Osteoblast (primary cell): ENCODE results near the gene CNDP1. TPM values are rescaled to one million over a fixed set of nuclear protein-coding genes. Genes with fewer than 3 reads are reported as not detected.

Source experiments
- DNase-seq: peaks from one replicate; pipeline ENCODE4 v3.0.0; 2011; ENCODE audit warnings: low spot score, mixed read lengths; ENCODE audit not compliant: insufficient read length; ENCODE audit errors: missing footprints
- H2AFZ ChIP-seq: 2 replicates; pipeline ENCODE4 v1.6.0; 2011; ENCODE audit warnings: mild to moderate bottlenecking, low read length
- H3K27ac ChIP-seq: 2 replicates; pipeline ENCODE4 v1.5.1; 2011; ENCODE audit warnings: mild to moderate bottlenecking, low read depth, low read length, moderate library complexity
- H3K27me3 ChIP-seq: 2 replicates; pipeline ENCODE4 v1.6.0; 2012; ENCODE audit warnings: mild to moderate bottlenecking, control low read depth, inconsistent platforms, low read length, moderate library complexity; ENCODE audit not compliant: insufficient read depth
- H3K36me3 ChIP-seq: 2 replicates; pipeline ENCODE4 v1.5.1; 2011; ENCODE audit warnings: mild to moderate bottlenecking, low read length, control low read depth, moderate library complexity; ENCODE audit not compliant: insufficient read depth
- H3K4me1 ChIP-seq: 2 replicates; pipeline ENCODE4 v1.5.1; 2011; ENCODE audit warnings: mild to moderate bottlenecking, low read length, control low read depth, moderate library complexity; ENCODE audit not compliant: insufficient read depth
- H3K4me2 ChIP-seq: 2 replicates; pipeline ENCODE4 v1.6.0; 2011; ENCODE audit warnings: mild to moderate bottlenecking, low read length; ENCODE audit not compliant: insufficient read depth
- H3K4me3 ChIP-seq: fragments of 200-600 bp; sonication (generic); 3 replicates; pipeline ENCODE4 v1.5.1; 2012; ENCODE audit warnings: mild to moderate bottlenecking, low read length, inconsistent platforms; ENCODE audit not compliant: insufficient read depth
- H3K79me2 ChIP-seq: 2 replicates; pipeline ENCODE4 v1.6.0; 2012; ENCODE audit warnings: mild to moderate bottlenecking, low read length, control low read depth, inconsistent platforms; ENCODE audit not compliant: insufficient read depth
- H3K9me3 ChIP-seq: 2 replicates; pipeline ENCODE4 v1.5.1; 2011; ENCODE audit warnings: low read depth, low read length, control low read depth
- H4K20me1 ChIP-seq: 2 replicates; pipeline ENCODE4 v1.6.0; 2012; ENCODE audit warnings: mild to moderate bottlenecking, low read length, control low read depth; ENCODE audit not compliant: insufficient read depth
- total RNA-seq: library from RNA; depleted of rRNA; stranded (reverse); fragments of >200 nt; gene quantifications from 2 replicates; pipeline ENCODE4 v1.2.3, GENCODE V29; 2012
- TF ChIP-seq, protein P1 (sequence below): IDR thresholded peaks from 2 replicates; pipeline ENCODE4 v1.5.1; 2011; ENCODE audit warnings: mild to moderate bottlenecking, low read depth, low read length, moderate library complexity; ENCODE audit errors: extremely low read depth

The CNDP1 gene
- total RNA-seq, 1 donor = not detected

DNA sequence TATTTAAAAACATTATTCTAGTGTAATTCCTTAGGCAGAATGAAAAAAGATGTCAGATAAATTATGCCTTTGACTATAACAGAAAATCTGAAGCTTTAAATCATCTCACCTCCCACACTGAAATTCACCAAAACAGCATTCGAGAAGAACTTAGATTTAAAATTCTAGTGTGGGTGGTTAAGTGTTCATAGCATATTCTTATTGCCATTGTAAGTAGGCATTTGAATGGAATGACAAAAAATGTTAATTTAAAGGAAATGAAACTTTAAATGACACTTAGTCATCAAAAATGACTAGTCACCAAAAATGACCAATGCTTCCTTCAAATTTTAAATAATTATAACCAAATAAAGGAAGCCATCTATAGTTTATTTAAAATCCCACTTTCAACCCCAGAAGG lies 56.4 kb downstream of the CNDP1 start:
- Histone ChIP-seq H2AFZ (no peak overlapping the region), H3K4me2 (no peak overlapping the region), H3K27ac (no peak overlapping the region), H3K27me3 (no peaks in the 10 kb centered on the region), H3K9me3 (no peaks in the 10 kb centered on the region), H3K79me2 (peaks cover 2% of the 10 kb centered on the region), H3K36me3 (no peaks in the 10 kb centered on the region), H3K4me3 (no peak overlapping the region), H4K20me1 (no peaks in the 10 kb centered on the region), H3K4me1 (peaks cover under 1% of the 10 kb centered on the region)
- no peak for DNase-seq
- TF ChIP-seq, protein P1, sequence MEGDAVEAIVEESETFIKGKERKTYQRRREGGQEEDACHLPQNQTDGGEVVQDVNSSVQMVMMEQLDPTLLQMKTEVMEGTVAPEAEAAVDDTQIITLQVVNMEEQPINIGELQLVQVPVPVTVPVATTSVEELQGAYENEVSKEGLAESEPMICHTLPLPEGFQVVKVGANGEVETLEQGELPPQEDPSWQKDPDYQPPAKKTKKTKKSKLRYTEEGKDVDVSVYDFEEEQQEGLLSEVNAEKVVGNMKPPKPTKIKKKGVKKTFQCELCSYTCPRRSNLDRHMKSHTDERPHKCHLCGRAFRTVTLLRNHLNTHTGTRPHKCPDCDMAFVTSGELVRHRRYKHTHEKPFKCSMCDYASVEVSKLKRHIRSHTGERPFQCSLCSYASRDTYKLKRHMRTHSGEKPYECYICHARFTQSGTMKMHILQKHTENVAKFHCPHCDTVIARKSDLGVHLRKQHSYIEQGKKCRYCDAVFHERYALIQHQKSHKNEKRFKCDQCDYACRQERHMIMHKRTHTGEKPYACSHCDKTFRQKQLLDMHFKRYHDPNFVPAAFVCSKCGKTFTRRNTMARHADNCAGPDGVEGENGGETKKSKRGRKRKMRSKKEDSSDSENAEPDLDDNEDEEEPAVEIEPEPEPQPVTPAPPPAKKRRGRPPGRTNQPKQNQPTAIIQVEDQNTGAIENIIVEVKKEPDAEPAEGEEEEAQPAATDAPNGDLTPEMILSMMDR = no peak

GRCh38 chr18:74595431-74595830 lies 61.1 kb downstream of the CNDP1 start:
- Histone ChIP-seq H3K27ac (no peak overlapping the region), H3K9me3 (no peaks in the 10 kb centered on the region), H2AFZ (no peak overlapping the region), H4K20me1 (no peaks in the 10 kb centered on the region), H3K79me2 (peaks cover 35% of the 10 kb centered on the region), H3K27me3 (no peaks in the 10 kb centered on the region), H3K36me3 (no peaks in the 10 kb centered on the region), H3K4me3 (no peak overlapping the region), H3K4me1 (peaks cover 20% of the 10 kb centered on the region), H3K4me2 (peak overlapping the region; percentile 93)
- TF ChIP-seq, protein P1 = no peak
- no peak for DNase-seq

DNA sequence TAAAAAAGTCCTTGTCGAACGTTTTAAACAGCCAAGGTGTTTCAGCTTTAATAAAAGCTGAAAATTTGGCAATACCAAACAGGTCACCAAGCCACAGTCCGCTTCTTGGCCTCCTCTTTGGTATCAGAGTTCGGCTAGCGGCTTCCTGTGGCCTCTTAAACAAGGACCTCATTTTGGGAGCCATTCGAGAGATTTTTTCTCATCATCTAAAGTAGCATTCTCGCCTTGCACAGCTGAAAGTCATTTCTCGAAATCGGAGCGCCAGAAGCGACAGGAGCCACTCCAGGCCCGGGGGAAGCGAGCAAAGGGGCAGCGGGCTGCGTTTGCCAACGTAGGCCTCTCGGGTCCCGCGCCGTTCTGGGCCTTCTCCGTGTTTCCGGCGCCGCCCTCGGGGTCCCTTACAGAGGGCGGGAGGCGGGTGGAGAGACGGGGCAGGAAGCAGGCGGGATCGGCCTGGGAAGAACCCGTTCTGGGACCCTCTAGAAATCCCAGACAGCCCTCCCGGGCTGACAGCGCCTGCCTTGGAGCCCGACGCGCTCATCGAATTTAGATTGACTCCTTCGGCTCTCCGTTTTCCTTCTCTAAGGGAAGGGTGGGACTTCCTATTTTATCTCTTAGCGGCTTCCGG lies 62.8 kb downstream of the CNDP1 start:
- no peaks in the 10 kb centered on the region for H3K36me3 ChIP-seq
- DNase-seq = peak; percentile 85
- H4K20me1 ChIP-seq = no peaks in the 10 kb centered on the region
- peak overlapping the region; percentile 93 for H3K4me2 ChIP-seq
- peak overlapping the region; percentile 79 for H2AFZ ChIP-seq
- H3K9me3 ChIP-seq = no peaks in the 10 kb centered on the region
- H3K27me3 ChIP-seq = no peaks in the 10 kb centered on the region
- peaks cover 52% of the 10 kb centered on the region for H3K79me2 ChIP-seq
- peaks cover 20% of the 10 kb centered on the region for H3K4me1 ChIP-seq
- peak overlapping the region; percentile 79 for H3K4me3 ChIP-seq
- TF ChIP-seq, protein P1 = no peak
- peak overlapping the region; percentile 93 for H3K27ac ChIP-seq

- Histone ChIP-seq H2AFZ (peak within 1 kb of the TSS; percentile 89), H4K20me1 (peaks cover 3% of the 10 kb centered on the region), H3K9me3 (no peaks in the 10 kb centered on the region), H3K4me2 (peak within 1 kb of the TSS; percentile 93), H3K79me2 (peaks cover 59% of the 10 kb centered on the region), H3K27ac (peak within 1 kb of the TSS; percentile 93), H3K36me3 (no peaks in the 10 kb centered on the region), H3K27me3 (no peaks in the 10 kb centered on the region), H3K4me1 (peaks cover 20% of the 10 kb centered on the region), H3K4me3 (peak within 1 kb of the TSS; percentile 79)
- TF ChIP-seq, protein P1 = no peak
- DNase-seq = peak; percentile 97
Observed at GRCh38 chr18:74597662-74598349, 63.5 kb downstream of the CNDP1 start, which contains the start of gene ZNF407. Gene ZNF407 (plus strand): TSS chr18:74597870. CDS start chr18:74631020, 33,150 bp downstream.
